Kasumi-1 (cell line): ENCODE measurements around the gene YIPF3.
"Not testable (repeated sequence)": the region's sequence is repeated elsewhere in the genome, so short reads cannot be mapped to it uniquely, and the experiment has no call there.

Experiments used
- DNase-seq, 2 experiments: peaks; one replicate each; lab custom pipeline; 2025; lab: John Stamatoyannopoulos, UW

Gene YIPF3

DNA sequence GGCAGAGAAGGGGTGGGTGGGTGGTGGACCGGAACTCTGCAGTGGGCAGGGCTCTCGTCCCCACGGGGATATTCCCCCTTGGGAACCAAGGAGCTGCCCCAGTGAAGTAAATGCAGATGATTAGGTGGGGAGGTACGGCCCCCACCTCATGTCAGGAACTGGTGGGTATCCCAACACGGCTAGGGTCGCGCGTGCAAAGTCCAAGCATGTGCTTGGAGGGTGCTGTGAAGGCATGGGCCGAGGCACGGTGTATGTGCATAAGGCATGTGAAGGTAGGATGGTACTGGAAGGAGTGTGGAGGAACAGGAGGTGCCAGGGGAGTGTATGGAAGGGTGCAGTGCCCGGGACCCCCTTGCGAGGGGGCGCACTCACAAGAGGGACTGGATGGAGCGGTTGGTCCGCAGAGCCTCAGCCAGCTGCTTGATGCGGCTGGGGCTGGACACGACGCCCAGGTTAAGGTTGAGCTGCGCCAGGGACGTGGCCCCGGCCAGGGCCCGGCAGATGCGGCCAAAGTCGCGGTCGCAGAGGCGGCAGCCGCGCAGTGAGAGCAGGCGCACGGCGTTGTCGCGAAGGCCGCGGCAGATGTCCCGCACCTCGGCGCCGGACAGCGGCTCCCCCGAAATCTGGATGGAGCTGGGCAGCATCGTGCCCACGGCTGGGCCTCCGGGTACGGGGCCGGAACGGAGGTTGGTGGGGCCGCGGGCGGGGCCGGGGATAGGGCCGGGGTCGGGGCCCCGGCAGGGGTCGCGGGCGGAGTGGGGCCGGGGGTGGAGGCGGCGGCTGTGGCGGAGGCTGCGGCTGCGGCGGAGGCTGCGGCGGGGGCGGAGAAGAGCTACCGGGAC, 7.4 kb downstream of the YIPF3 start:
- DNase-seq: no peak

GRCh38 chr6:43508481-43509141, 8.1 kb downstream of the YIPF3 start:
- no peak for DNase-seq

GRCh38 chr6:43506667-43507471, 9.9 kb downstream of the YIPF3 start:
- DNase-seq: peak; percentile 75 to 80

DNA sequence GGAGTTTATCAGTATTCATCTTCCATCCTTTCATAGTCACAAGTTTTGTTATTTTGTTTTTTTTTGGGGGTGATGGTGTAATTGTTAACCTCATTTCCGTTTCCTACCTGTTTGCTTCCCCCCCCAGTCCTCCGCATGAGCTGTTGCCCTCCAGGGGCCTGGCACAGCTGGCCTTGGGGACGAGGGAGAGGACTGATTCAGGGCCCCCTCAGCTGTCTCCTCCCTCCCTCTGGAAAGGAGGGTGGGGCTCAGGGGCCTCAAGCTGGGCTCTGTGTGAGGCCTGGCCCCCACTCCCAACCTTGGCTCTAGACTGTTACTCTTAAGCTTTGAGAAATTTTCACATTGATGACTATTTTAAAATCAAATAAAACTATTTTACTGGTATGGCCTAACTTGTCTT, 10.6 kb downstream of the YIPF3 start:
- DNase-seq: no peak

- DNase-seq: no peak
These were observed 11.0 kb downstream of the YIPF3 start for GRCh38 chr6:43505718-43506117.

GRCh38 chr6:43504756-43505593, 11.8 kb downstream of the YIPF3 start:
- DNase-seq: no peak

DNA sequence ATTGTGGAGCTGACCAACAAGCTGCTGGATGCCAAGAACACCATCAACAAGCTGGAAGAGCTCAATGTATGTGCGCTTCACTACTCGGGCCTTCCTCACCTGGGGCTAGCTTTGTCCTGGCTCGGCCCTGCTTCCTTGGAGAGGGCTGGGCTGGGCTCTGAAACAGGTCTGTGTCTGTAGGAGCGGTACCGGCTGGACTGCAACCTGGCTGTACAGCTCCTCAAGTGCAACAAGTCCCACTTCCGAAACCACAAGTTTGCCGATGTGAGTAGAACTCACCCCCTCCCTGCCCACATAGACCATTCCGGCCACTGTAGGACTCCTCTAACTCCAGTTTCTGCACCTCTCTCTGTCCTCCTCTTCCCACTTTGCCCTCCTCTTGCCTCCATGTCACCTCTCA, 13.3 kb downstream of the YIPF3 start:
- DNase-seq: no peak

DNA sequence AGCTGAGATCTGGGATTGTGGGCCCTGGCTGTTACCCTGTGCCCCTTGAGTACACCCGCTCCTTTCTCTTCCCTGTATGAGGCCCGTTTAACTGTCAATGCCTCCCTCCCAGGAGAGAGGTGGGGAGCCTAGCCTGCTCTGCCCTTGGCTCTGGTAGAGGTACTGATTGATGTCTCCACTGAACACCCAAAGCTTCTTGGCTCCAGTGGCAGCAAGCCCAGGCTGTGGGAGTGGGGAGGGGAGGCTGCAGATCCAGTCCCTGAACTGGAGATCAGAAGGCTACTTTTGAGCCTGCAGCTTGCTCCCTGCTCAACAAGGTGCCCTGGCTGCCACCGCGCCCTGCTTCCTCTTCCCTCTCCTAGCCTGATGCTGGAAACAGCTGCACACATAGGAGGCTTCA, 14.1 kb downstream of the YIPF3 start:
- DNase-seq: no peak

DNA sequence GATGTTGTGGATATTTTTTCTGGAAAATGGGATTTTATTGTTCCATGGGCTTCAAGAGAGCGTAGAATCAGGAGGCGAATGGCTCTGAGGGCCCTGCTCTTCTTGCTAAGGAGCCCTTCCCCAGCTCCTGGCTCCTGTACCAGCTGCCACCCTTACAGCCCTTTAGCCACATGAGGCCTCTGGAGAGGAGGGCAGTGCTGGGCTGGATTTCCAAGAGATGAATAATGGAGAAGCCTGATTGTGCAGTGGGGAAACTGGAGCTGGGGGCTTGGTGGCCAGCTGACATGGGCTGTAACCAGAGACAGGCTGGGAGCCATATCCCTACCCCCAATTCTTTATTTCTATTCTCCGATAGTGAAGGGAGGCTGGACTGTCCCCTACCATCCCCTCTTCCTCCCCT, 15.8 kb downstream of the YIPF3 start:
- DNase-seq: no peak

DNA sequence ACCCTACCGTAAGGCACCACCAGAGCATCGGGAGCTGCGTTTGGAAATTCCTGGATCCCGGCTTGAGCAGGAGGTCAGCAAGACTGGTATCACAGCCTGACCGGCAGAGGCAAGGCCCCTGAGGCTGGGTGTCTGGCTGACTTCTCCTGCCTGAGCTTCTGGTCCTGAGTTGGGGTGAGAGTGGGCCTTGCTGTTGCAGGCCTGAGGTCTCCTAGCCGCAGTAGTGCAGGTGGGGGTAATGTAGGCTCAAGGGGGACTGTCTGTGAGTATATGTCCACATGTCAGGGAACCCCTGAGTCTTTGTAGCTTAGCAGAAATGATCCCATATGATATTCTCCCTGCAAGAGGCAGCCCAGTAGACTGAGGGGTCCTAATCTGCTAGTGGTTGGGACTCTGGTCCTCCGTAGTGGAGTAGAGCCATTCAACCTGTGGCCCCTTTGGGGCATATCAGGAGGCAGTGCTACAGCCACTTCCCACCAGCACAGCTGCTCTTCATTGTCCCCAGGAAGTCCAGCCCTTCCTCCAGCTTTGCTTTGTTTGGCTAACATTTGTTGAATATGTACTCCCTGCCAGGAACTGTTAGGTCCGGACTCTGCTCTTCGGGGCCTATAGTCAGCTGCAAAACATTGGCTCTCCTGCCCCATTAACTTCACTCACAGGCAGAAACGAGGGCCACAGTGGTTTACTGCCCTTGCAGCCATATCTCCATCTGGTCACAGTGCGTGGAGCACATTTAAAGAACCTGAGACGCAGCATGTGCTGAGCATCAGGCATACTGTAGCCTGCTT, 17.5 kb downstream of the YIPF3 start:
- DNase-seq: no peak

- DNase-seq: not testable (repeated sequence)
These were observed 18.4 kb downstream of the YIPF3 start for GRCh38 chr6:43498291-43498690.

DNA sequence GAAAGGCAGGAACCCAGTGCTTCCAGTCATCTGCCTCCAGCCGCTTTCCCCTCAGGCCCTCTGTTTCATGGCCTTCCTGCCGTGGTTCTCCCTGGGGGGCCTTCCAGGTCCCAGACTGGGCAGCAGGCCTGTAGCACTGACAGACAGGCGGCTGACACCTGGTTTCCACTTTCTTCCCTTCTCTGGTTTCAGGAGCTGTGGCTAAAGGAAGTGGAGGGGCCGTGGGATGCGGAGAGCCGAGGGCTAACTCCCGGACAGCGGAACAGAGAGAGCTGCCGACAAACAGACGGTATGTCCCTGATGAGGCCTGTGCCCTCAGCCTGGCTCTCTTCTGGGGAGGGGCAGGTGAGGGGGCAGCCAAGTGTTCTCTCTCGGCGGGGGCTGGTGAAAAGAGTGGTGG, 19.0 kb downstream of the YIPF3 start:
- DNase-seq: no peak

GRCh38 chr6:43497129-43497396, 19.7 kb downstream of the YIPF3 start:
- DNase-seq: no peak

DNA sequence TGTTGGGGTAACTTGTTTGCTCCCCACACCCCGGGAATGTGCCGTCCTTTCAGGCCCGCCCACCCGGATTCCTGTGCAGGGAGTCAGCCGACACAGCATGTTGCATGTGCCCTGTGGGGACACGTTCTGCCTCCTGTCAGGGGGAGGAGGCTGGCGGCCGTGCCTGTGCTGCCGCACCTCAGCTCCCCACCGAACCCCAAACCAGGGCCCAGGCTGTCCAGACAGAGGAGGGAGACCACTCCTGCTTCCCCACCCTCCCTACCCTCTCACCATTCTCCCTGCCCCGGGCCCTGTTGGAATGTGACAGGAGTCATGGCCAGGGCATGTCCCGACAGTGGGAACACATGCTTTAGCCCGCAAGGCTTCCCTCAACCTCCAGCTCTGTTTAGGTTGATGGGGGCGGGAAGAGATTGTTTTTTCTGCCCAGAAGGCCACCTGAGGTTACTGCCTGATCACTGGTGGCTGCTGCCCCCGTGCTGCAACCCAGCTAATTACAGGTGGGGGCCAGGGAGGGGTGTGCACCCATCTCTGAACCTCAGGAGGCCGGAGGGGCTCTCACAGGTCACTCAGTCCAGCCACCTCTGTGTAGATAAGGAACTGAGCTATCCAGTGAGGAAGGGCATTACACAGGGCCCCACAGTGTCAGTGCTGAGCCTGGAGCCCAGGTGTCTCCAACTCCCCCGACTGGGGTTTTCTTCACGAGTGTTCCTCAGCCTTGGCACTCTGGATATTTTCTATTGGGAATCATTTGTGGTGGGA, 20.2 kb downstream of the YIPF3 start:
- DNase-seq: no peak

GRCh38 chr6:43495409-43495941, 21.3 kb downstream of the YIPF3 start:
- DNase-seq: no peak

- no peak for DNase-seq
These were observed 22.0 kb downstream of the YIPF3 start for GRCh38 chr6:43494766-43495165.

- DNase-seq: no peak
These were observed 22.4 kb downstream of the YIPF3 start for GRCh38 chr6:43494321-43494720.

GRCh38 chr6:43493833-43494232, 22.9 kb downstream of the YIPF3 start:
- DNase-seq: no peak

DNA sequence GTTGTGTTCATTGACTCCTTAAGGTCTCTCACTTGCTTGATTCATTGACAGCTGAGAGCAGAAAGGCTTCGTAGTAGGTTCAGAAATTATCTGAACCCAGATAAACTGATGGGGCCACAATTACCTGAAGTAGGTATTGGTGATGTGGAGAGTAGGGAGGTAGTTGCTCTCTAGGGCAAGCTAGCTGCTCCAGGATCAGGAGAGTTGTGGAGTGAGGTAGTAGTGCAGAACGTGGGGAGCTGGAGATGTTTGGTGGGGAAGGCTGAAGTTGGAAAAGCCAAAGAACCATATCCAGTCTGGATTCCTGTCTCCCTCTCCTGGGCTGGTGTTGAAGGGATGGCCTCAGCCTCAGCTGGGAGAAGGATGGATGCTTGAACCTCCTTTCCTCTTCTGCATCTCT, 23.5 kb downstream of the YIPF3 start:
- DNase-seq: no peak

- DNase-seq: no peak
These were observed 24.1 kb downstream of the YIPF3 start for GRCh38 chr6:43492673-43493072.
